ENCODE data around the gene RAD51. TPM values are rescaled to one million over a fixed set of nuclear protein-coding genes. Genes with fewer than 3 reads are reported as not detected.
"Not testable (repeated sequence)": the region's sequence is repeated elsewhere in the genome, so short reads cannot be mapped to it uniquely, and the experiment has no call there.

Gene RAD51
- total RNA-seq, 4 donors from 2014 or later: 1.9 to 8.5 (median 4.5) TPM

DNA sequence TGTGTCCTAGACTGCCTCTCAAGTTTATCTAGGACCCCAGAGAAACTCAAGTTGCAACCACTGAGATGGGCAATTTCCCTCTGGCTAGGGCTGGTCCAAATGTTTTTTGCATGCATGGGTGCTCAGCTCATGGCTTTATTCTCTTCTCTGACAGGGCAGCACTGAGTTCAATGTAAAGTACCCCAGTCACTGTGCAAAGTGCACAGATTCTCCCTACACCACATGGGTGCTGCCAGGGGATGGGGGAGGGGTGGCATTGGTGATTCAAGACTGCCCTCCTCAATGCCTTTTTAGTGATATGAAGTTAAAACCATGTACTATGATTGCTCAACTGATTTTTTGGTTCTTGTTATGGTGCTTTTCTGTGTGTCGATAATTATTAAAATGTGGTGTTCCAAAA is 14.8 kb upstream of the RAD51 start:
- H3K27ac ChIP-seq: no peak overlapping the region
- H3K4me1 ChIP-seq: peaks cover 0 to 21% (median 0%) of the 10 kb centered on the region in 3 donors
- intact Hi-C loops (cut with DNase I): no loop called here
- WGBS, 2 donors: 100% methylated on average over 1 of the region's 1 CpG
- H3K4me3 ChIP-seq: no peak overlapping the region
- H3K9me3 ChIP-seq: no peaks in the 10 kb centered on the region
- DNase-seq: no peak
- TF ChIP-seq, protein P1, sequence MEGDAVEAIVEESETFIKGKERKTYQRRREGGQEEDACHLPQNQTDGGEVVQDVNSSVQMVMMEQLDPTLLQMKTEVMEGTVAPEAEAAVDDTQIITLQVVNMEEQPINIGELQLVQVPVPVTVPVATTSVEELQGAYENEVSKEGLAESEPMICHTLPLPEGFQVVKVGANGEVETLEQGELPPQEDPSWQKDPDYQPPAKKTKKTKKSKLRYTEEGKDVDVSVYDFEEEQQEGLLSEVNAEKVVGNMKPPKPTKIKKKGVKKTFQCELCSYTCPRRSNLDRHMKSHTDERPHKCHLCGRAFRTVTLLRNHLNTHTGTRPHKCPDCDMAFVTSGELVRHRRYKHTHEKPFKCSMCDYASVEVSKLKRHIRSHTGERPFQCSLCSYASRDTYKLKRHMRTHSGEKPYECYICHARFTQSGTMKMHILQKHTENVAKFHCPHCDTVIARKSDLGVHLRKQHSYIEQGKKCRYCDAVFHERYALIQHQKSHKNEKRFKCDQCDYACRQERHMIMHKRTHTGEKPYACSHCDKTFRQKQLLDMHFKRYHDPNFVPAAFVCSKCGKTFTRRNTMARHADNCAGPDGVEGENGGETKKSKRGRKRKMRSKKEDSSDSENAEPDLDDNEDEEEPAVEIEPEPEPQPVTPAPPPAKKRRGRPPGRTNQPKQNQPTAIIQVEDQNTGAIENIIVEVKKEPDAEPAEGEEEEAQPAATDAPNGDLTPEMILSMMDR (IDR thresholded peaks at IDR 0.05): no peak
- no peak for TF ChIP-seq POLR2A (IDR thresholded peaks at IDR 0.05)
- H3K36me3 ChIP-seq: no peaks in the 10 kb centered on the region
- H3K27me3 ChIP-seq: no peaks in the 10 kb centered on the region

DNA sequence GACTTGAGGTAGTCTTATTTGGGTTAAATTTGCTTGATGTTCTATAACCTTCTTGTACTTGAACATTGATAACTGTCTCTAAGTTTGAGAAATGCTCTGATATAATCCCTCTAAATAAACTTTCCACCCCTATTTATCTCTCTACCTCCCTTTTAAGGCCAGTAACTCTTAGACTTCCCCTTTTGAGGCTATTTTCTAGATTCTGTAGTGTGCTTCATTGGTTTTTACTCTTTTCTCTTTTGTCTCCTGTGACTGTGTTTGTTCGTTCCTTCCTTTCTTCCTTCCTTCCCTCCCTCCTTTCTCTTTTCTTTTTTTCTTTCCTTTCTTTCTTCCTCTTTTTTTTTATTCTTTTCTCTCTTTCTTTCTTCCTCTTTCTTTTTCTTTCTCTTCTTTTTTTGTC is 14.0 kb upstream of the RAD51 start:
- H3K27ac ChIP-seq; H3K36me3 ChIP-seq; DNase-seq; H3K27me3 ChIP-seq; H3K4me3 ChIP-seq; H3K9me3 ChIP-seq; intact Hi-C loops (cut with DNase I): not testable (repeated sequence)
- 58 to 64% methylated on average over 1 of the region's 1 CpG for WGBS, 2 donors
- H3K4me1 ChIP-seq: peaks cover 0 to 21% (median 0%) of the 10 kb centered on the region in 3 donors

DNA sequence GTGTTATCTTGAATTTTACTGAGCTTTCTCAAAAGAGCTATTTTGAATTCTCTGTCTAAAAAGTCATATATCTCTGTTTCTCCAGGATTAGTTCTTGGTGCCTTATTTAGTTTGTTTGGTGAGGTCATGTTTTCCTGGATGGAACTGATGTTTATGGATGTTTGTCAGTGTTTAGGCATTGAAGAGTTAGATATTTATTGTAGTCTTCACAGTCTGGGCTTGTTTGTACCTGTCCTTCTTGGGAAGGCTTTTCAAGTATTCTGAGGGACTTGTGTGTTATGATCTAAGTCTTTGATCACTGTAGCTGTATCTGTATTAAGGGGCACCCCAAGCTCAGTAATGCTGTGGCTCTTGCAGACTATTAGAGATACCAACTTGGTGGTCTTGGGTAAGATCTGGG is 10.6 kb upstream of the RAD51 start:
- intact Hi-C loops (cut with DNase I): no loop called here
- Histone ChIP-seq H3K4me1 (peaks cover 0 to 6% (median 0%) of the 10 kb centered on the region in 3 donors), H3K4me3 (no peak overlapping the region), H3K27me3 (no peaks in the 10 kb centered on the region), H3K27ac (no peak overlapping the region), H3K9me3 (no peaks in the 10 kb centered on the region), H3K36me3 (peaks cover 0 to 1% (median under 1%) of the 10 kb centered on the region in 3 donors)
- TF ChIP-seq, protein P1 (IDR thresholded peaks at IDR 0.05): no peak
- TF ChIP-seq POLR2A (IDR thresholded peaks at IDR 0.05): no peak
- DNase-seq: no peak

DNA sequence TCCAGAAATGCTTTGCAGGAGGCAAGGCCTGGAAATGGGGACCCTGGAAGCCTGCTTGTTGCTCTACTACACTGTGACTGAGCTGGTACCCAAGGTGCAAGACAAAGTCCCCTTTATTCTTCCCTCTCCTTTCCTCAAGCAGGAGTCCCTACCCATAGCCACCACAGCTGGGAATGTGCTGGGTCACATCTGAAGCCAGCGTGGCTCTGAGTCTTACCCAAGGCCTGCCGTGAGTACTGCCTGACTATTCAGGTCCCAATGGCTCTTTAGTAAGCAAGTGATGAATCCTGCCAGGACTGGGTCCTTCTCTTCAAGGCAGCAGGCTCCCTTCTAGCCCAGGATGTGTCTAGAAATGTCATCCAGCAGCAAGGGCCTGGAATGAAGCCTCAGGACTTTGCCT is 9.6 kb upstream of the RAD51 start:
- Histone ChIP-seq H3K4me3 (no peak overlapping the region), H3K4me1 (peaks cover 0 to 5% (median 0%) of the 10 kb centered on the region in 3 donors), H3K9me3 (no peaks in the 10 kb centered on the region), H3K36me3 (peaks cover 0 to 9% (median 4%) of the 10 kb centered on the region in 3 donors), H3K27ac (no peak overlapping the region), H3K27me3 (no peaks in the 10 kb centered on the region)
- intact Hi-C loops (cut with DNase I): no loop called here
- 100% methylated on average over 2 of the region's 2 CpGs; no CpG with 5 or more reads in 1 of the 2 donors for WGBS, 2 donors
- TF ChIP-seq, protein P1 (IDR thresholded peaks at IDR 0.05): no peak
- TF ChIP-seq POLR2A (IDR thresholded peaks at IDR 0.05): no peak
- DNase-seq: no peak

DNA sequence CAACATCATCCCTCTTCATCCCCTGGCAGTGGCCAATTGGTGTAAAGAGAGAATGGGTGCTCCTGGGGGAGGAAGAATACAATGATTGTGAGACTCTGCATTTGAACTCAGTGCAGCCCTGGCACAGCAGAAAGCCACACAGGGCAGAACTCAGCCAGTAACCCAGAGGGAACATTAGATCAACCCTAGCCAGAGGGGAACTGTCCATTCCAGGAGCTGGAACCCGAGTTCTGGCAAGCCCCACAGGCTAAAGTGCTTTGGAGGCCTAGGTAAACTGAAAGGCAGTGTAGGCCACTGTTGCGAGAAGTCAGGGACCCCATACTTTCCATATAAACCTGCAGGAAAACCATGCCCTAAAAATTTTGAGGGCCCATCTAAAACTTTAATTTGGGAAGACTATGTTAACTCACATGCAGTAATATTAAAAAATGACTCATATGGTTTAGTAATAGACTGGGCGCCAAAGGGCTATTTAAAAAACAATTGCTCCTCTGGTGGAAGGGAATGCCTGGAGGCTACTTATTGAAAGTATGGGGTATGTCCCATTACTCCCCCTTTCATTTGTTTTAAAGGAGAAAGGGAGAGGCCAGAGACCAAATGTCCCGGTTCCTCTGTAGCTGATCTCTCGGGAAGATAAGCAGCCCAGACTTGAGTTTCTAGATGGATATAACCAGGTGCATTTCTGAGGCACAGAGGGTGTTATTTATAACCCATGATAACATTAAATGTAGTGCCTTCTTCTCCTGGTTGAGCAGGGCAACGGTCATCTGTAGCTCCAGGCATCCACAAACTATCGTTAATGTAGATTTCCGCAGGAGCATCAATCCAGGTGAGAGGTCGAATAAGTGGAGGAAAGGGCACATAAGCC is 5.8 kb upstream of the RAD51 start:
- intact Hi-C loops (cut with DNase I): no loop called here
- no peak for TF ChIP-seq POLR2A (IDR thresholded peaks at IDR 0.05)
- TF ChIP-seq, protein P1 (IDR thresholded peaks at IDR 0.05): no peak
- Histone ChIP-seq H3K27ac (no peak overlapping the region), H3K27me3 (no peaks in the 10 kb centered on the region), H3K36me3 (peaks cover 0 to 31% (median 4%) of the 10 kb centered on the region in 3 donors), H3K4me3 (no peak overlapping the region), H3K9me3 (no peaks in the 10 kb centered on the region), H3K4me1 (peaks cover 8 to 16% (median 10%) of the 10 kb centered on the region in 3 donors)
- 81 to 84% methylated on average over 9 of the region's 9 CpGs for WGBS, 2 donors
- DNase-seq: no peak

All from esophagus squamous epithelium (tissue), 5 donors.